AG04449 (cell line): ENCODE results near the gene PIGW.
"Not testable (repeated sequence)": the region's sequence is repeated elsewhere in the genome, so short reads cannot be mapped to it uniquely, and the experiment has no call there.

ENCODE experiments used
- CTCF ChIA-PET: fragments of 350-600 bp; formaldehyde crosslinking; extraction: SDS; loops from one replicate; lab custom pipeline; 2021; ENCODE audit warnings: antibody characterized with exemption; lab: Yijun Ruan, JAX
- POLR2A ChIA-PET: fragments of 400-600, 350-600 bp; formaldehyde crosslinking; extraction: SDS; loops from one replicate; lab custom pipeline; 2020; ENCODE audit warnings: antibody characterized with exemption, inconsistent platforms; lab: Yijun Ruan, JAX
- DNase-seq: peaks from one replicate; pipeline ENCODE4 v3.0.0-alpha.2; 2010; ENCODE audit warnings: low read depth, low spot score
- H3K4me3 ChIP-seq: 2 replicates; pipeline ENCODE4 v1.5.1; 2011; ENCODE audit warnings: low read depth, mild to moderate bottlenecking, control low read depth, low read length
- CTCF ChIP-seq: IDR thresholded peaks from one replicate; pipeline ENCODE4 v1.5.1; 2011; ENCODE audit warnings: mild to moderate bottlenecking, moderate library complexity, low read length, control low read depth, inconsistent platforms; ENCODE audit not compliant: insufficient read depth; ENCODE audit errors: missing control alignments

The PIGW gene

DNA sequence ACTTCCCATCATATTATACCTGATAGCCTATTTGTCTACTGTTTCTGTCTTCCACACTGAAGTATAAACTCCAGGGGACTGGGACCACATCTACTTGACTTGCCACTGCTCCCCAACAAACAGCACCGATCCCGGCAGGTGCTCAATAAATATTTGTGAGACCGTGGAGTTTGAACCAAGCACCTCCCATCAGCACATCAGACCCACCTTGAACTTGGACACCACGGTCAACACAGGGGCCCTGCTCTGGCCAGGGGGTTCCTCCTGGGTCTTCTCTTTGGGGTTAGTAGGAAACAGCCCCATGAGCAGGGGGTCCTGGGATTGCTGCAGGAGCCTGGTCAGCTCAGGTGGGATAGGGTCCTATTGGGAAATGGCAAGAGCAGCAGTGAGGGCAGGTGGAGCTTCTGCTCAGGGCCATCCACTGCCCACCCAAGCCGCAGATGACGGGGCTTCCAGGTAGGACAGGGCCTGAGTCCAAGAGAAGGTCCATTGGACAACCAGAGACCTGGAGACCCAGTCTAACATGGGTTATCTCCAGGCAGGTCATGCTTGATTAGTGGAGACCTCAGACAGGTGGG, 28.4 kb upstream of the PIGW start:
- DNase-seq: no peak
- H3K4me3 ChIP-seq: no peak overlapping the region
- ChIA-PET POLR2A (interaction anchor here (1.4 kb wide), 1 partner anchor 8 kb away, joined by 4 read pairs; no protein-coding TSS in a partner anchor), CTCF (interaction anchor here (0.8 kb wide), 1 partner anchor 23 kb away, joined by 3 read pairs; no protein-coding TSS in a partner anchor)
- TF ChIP-seq CTCF: no peak

DNA sequence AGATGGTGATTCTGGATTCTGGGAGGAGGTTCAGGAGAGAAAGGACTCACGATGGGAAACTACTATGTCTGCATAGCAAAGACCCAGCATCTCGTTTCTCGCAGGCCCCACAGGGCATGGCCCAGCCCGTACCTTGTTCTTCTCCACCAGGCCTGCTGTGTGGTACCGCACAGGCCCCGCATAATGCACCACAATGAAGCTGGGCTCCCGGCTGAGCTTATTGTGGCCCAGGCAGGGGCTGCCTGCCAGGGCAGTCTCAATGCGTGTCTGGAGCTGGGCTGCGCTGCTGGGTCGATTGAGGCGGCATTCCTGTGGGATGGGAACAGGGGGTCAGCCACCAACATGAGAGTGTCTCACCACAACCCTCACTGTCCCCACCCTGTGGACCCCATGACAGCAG, 28.0 kb upstream of the PIGW start:
- ChIA-PET CTCF (interaction anchor here (1.0 kb wide), 1 partner anchor 10 kb away, joined by 3 read pairs; no protein-coding TSS in a partner anchor), POLR2A (no interaction called here)
- TF ChIP-seq CTCF: no peak
- no peak for DNase-seq
- no peak overlapping the region for H3K4me3 ChIP-seq

DNA sequence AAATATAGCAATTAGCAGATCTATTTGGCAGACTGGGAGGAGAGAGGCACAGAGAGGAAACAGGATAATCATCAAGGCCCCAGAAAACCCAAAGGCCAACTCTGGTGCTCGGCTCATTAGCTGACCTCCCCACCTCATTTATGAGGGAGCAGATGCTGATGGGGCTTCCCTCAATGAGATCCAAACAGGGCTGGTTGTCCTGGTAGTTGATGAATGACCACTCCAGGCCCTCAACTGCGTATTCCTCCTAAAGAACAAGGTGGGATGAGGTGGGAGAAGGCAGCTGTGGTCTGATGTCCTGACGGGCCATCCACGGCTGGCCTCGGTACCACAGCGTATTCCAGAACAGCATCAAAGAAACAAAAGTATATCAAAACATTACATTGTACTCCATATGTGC, 27.5 kb upstream of the PIGW start:
- ChIA-PET POLR2A (no interaction called here), CTCF (interaction anchor here (1.0 kb wide), 1 partner anchor 9 kb away, joined by 3 read pairs; no protein-coding TSS in a partner anchor)
- DNase-seq: no peak
- no peak for TF ChIP-seq CTCF
- H3K4me3 ChIP-seq: no peak overlapping the region

DNA sequence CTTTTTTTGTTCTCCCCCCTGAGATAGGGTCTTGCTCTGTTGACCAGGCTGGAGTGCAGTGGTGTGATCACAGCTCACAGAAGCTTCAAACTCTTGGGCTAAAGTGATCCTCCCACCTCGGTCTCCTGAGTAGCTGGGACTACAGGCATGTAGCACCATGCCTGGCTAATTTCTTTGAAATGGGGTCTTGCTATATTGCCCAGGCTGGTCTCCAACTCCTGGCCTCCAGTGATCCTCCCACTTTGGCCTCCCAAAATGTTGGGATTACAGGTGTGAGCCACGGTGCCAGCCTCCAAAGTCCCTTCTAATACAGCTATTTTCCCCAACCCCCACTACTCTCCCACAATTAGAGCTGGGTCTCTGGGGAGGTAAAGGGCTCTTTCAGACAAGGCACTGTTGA, 26.3 kb upstream of the PIGW start:
- H3K4me3 ChIP-seq, CTCF ChIA-PET, DNase-seq: not testable (repeated sequence)
- POLR2A ChIA-PET: interaction anchor here (0.9 kb wide), 1 partner anchor 37 kb away, joined by 3 read pairs; no protein-coding TSS in a partner anchor

DNA sequence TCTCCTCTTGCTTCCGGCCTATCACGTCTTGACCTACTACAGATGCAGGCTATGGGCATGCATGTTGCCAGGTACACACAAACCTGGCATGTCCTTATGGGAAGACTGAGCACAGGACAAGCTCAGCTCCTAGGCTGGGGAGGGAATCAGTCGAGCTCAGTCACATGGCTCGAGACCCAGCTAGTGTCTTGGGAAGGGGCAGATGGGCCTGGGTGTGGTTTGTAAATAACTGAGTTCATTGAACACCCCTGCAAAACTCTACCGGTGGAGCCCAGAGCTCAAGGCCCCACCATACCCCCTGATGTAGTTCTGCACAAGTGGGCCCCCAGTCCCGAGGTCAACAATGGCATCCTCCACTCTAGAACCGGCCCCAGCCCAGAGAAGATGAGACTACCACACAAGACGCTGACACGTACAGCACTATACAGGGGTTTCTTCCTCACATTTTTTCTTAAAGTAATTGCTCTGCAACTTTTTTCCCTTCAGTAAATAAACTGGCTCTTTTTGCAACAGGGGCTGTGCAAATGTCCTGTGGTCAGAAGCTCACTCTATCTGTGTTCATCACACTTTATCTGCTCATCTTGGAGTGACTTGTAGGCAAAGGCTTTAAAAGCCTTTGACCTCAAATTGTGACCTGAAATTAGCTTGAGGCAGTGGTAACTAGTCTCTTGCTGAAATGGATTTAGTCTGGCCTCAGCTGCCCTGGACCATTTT, 25.4 kb upstream of the PIGW start:
- no peak for DNase-seq
- POLR2A ChIA-PET: interaction anchor here (0.9 kb wide), 1 partner anchor 36 kb away, joined by 3 read pairs; no protein-coding TSS in a partner anchor
- CTCF ChIA-PET: no interaction called here
- no peak overlapping the region for H3K4me3 ChIP-seq
- no peak for TF ChIP-seq CTCF

DNA sequence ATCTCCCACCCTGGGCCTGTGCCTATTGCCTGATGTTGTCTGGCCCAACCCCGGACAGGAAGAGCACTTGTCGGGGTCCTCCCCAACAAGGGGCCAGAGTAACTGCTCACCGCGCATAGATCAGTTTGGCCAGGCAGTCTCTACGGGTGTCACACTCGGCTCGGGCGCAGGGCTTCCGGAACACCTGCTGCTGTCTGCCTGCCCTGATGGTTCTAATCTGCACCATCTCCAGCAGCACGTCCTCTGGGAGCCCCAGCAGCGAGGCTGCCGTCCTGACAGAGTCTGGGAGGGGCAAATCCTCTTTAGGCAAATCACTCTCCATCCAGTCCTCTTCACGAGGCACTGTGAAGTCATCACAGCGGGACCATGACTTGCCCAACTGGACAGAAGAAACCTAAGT, 24.2 kb upstream of the PIGW start:
- no peak for TF ChIP-seq CTCF
- H3K4me3 ChIP-seq: no peak overlapping the region
- POLR2A ChIA-PET: no interaction called here
- no peak for DNase-seq
- CTCF ChIA-PET: no interaction called here
